Neural progenitor cell (in vitro differentiated cells): ENCODE measurements around the gene ITPR2.

ENCODE experiments used
- EZH2 ChIP-seq: fragments of 200-600 bp; sonication (generic); IDR thresholded peaks from 2 replicates; pipeline ENCODE4 v1.6.1; 2017; ENCODE audit warnings: antibody characterized with exemption, mild to moderate bottlenecking, moderate library complexity
- EZH2phosphoT487 ChIP-seq: fragments of 200-600 bp; sonication (generic); IDR thresholded peaks from 2 replicates; pipeline ENCODE4 v1.6.1; 2017; ENCODE audit warnings: antibody characterized with exemption
- TF ChIP-seq, protein P1 (sequence below): fragments of 200-600 bp; sonication (generic); IDR thresholded peaks from 2 replicates; pipeline ENCODE4 v1.5.1; 2017; ENCODE audit warnings: antibody characterized with exemption, mild to moderate bottlenecking

DNA sequence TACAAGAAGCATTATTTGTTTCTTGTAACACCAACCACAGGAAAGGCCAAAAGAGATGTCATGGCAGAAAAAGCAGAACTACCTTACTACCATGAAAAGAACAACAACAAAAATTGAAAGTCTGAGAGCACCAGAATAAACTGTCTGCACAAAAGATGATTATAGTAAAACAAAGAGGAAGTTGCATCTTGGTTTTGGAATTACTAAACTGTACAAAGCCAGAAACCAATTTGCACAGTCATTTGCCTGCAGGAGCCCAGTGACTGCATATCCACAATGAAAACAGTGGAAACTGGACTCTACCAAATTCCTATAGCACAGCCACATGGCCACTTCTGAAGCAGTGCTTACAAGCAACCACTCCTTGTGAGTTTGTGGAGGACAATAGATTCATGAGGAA lies 361.4 kb downstream of the ITPR2 start:
- TF ChIP-seq, protein P1, sequence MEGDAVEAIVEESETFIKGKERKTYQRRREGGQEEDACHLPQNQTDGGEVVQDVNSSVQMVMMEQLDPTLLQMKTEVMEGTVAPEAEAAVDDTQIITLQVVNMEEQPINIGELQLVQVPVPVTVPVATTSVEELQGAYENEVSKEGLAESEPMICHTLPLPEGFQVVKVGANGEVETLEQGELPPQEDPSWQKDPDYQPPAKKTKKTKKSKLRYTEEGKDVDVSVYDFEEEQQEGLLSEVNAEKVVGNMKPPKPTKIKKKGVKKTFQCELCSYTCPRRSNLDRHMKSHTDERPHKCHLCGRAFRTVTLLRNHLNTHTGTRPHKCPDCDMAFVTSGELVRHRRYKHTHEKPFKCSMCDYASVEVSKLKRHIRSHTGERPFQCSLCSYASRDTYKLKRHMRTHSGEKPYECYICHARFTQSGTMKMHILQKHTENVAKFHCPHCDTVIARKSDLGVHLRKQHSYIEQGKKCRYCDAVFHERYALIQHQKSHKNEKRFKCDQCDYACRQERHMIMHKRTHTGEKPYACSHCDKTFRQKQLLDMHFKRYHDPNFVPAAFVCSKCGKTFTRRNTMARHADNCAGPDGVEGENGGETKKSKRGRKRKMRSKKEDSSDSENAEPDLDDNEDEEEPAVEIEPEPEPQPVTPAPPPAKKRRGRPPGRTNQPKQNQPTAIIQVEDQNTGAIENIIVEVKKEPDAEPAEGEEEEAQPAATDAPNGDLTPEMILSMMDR: no peak
- no peak for TF ChIP-seq EZH2
- TF ChIP-seq EZH2phosphoT487: no peak
